Astrocyte of the cerebellum (primary cell): Measurements from ENCODE around the gene CAMK2B.
"Not testable (repeated sequence)": the region's sequence is repeated elsewhere in the genome, so short reads cannot be mapped to it uniquely, and the experiment has no call there.

Experiments used
- DNase-seq: peaks from one replicate; pipeline ENCODE4 v3.0.0-alpha.2; 2011; ENCODE audit warnings: low read depth
- H3K4me3 ChIP-seq: 2 replicates; pipeline ENCODE4 v1.5.1; 2011; ENCODE audit warnings: mild to moderate bottlenecking, low read depth, low read length, moderate library complexity
- in situ Hi-C: cut with HindIII; loops from 2 replicates; pipeline ENCODE4 v1.10.0; 2017; ENCODE audit warnings: low sequenced_read_pairs
- TF ChIP-seq, protein P1 (sequence below): IDR thresholded peaks from 2 replicates; pipeline ENCODE4 v1.5.1; 2012; ENCODE audit warnings: low read length, low read depth, moderate library complexity, mild to moderate bottlenecking; ENCODE audit errors: missing control alignments

Gene CAMK2B

DNA sequence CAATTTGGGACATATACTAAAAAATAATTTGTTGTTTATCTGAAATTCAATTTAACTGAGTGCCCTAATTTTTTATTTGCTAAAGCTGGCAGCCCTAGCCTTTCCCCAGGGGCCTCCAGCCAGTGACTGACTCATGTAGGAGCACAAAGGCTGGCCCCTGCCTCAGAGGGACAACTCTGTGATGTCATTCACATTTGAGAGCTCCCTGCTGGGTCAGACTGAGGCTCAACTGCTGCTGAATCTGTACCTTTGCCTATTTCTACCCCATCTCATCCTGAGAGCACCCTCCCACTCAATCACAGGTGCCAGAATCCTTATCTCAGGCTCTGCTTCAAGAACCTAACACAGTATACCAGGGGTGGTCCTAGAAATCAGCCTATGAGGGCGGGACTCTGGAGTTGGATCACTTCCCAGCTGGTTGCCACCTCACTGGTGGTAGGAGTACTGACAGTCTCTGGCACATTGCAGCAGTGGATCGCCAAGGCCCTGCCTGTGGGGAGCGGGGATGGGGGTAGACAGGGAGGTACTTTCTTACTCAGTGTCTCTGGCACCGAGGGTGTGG is 147.7 kb downstream of the CAMK2B start:
- peak; percentile 33 for DNase-seq
- H3K4me3 ChIP-seq: no peak overlapping the region
- TF ChIP-seq, protein P1, sequence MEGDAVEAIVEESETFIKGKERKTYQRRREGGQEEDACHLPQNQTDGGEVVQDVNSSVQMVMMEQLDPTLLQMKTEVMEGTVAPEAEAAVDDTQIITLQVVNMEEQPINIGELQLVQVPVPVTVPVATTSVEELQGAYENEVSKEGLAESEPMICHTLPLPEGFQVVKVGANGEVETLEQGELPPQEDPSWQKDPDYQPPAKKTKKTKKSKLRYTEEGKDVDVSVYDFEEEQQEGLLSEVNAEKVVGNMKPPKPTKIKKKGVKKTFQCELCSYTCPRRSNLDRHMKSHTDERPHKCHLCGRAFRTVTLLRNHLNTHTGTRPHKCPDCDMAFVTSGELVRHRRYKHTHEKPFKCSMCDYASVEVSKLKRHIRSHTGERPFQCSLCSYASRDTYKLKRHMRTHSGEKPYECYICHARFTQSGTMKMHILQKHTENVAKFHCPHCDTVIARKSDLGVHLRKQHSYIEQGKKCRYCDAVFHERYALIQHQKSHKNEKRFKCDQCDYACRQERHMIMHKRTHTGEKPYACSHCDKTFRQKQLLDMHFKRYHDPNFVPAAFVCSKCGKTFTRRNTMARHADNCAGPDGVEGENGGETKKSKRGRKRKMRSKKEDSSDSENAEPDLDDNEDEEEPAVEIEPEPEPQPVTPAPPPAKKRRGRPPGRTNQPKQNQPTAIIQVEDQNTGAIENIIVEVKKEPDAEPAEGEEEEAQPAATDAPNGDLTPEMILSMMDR: no peak
- in situ Hi-C loops: no loop called here

DNA sequence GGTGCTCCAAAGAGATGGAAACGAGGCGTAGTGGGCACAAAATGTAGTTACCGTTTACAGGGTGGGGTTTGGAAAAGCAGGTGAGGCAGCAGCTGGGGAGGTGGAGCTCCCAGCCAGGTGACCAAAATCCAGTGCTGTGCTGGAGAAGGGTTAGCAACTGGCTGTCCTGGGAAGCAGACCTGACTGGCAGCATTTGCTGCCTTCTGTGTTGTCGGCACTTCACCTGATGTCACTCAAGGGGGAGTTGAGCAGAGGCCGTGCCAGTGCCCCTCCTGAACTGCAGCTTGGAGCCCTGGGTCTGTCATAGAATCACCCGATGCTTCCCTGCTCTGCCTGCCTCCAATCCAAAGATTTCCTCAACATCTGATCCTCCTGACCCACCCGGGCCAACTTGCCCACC is 148.9 kb downstream of the CAMK2B start:
- TF ChIP-seq, protein P1: no peak
- in situ Hi-C loops: no loop called here
- H3K4me3 ChIP-seq: no peak overlapping the region
- DNase-seq: no peak

DNA sequence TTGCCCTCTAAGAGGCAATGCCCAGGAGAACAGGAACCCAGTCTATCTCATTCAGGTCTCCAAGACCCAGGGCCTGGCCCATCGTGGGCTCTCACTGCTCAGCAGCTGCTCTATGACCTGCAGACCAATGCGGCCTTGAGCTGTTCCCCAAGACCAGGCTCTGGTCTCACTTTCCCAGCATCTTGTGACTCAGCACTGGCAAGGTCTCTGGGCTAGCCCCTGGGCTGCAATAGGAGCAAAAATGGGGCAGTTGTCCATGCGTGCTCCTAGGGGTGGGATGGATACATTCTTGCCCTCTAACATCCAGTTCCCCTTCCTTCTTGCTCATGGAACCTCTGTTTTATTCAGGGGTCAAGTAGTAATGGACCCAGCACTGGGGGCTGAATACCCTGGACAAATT is 149.7 kb downstream of the CAMK2B start:
- no peak for DNase-seq
- in situ Hi-C loops: no loop called here
- TF ChIP-seq, protein P1: no peak
- no peak overlapping the region for H3K4me3 ChIP-seq

DNA sequence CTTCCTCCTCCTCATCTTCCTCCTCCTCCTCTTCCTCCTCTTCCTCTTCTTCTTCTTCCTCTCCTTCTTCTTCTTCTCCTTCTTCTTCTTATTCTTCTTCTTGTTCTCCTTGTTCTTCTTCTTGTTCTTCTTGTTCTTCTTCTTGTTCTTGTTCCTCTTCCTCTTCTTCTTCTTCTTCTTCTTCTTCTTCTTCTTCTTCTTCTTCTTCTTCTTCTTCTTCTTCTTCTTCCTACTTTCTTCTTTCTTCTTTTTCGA is 150.8 kb downstream of the CAMK2B start:
- in situ Hi-C loops, H3K4me3 ChIP-seq, DNase-seq: not testable (repeated sequence)

DNA sequence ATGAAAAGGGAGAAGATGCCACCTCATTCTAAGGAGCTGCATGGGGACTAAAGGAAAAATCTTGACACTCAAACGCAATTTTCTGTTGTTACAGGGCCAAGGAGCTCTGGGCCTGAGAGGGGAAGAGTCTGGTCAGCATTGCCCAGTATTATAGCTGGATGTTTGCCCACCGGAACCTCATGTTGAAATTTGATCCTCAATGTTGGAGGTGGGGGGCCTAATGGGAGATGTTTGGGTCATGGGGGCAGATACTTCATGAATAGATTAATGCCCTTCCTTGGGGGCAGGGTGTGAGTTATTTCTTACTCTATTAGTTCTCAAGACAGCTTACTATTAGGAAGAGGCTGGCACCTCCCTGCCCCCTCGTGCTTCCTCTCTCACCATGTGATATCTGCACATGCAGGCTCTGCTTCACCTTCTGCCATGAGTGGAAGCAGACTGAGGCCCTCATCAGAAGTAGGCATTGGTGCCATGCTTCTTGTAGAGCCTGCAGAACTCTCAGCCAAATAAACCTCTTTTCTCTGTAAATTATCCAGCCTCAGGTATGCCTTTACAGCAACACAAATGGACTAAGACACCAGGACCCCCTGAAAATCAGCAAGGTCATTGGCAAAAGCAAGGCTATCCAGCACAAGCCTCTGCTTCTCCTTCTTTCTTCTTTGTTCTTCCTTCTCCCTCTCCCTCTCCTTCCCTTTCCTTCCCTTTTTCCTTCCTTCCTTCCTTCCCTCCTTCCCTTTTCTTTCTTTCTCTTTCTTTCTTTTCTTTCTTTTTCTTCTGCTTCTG is 151.3 kb downstream of the CAMK2B start:
- in situ Hi-C loops: no loop called here
- DNase-seq: no peak
- H3K4me3 ChIP-seq: no peak overlapping the region
- TF ChIP-seq, protein P1: no peak

DNA sequence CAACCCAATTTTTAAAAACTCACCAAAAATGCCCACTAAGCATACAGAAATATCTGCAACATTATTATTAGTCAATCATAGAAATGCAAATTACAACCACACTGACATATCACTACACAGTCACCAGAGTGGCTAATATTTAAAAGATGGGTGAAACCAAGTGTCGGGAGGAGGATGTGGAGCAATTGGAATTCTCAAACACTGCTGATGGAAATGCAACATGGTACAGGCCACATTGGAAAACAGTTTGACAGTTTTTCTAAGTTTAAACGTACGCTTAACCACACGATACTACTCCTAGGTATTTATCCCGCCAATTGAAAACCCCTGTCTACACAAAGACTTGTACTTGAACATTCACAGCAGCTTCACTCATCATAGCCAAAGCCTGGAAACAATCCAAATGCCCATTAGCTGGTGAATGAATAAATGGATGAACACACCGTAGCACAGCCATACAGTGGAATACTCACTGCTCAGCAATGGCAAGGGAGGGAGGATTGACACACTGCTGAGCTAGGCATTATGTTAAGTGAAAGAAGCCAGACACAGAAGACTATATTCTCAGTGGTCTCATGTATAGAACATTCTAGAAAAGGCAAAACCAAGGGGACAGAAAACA is 152.5 kb downstream of the CAMK2B start:
- DNase-seq: no peak
- no peak overlapping the region for H3K4me3 ChIP-seq
- TF ChIP-seq, protein P1: no peak
- in situ Hi-C loops: no loop called here

DNA sequence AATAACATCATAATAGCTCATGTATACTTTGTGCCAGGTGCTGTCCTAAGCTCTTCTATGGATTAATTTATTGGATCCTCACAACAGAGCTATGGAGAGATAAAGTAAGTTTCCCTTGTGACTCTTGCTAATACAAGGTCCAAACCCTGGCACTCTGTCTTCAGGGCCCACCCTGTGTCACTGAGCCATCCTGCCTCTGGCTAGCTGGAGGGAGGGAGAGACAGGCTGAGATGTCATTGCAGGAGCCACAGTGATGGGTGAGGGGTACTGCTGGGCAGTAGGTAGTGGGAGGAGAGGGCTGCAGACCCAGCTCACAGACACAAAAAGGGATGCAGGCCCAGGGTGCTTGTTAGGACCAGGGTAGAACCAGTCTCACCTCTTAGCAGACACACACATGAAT is 153.0 kb downstream of the CAMK2B start:
- H3K4me3 ChIP-seq: no peak overlapping the region
- TF ChIP-seq, protein P1: no peak
- in situ Hi-C loops: no loop called here
- no peak for DNase-seq

DNA sequence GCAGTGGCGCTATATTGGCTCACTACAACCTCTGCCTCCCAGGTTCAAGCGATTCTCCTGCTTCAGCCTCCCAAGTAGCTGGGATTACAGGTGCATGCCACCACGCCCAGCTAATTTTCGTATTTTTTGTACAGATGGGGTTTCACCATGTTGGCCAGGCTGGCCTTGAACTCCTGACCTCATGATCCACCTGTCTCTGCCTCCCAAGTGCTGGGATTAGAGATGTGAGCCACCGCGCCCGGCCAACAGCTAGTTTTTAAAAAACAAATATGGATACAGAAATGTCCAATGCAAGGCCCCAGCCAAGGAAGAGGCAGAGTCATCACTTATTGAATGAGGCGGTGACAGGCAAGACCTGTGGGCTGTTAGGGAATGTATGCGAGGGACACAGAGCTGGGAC is 153.5 kb downstream of the CAMK2B start:
- H3K4me3 ChIP-seq, DNase-seq, in situ Hi-C loops: not testable (repeated sequence)
